GM19467 (cell line): ENCODE measurements around the gene ADAM23.

ENCODE experiments used
- ATAC-seq: cut with Tn5 transposase; IDR thresholded peaks from one replicate; pipeline ENCODE4 v1.9.1; 2021; ENCODE audit warnings: mild to moderate bottlenecking, moderate library complexity; ENCODE audit not compliant: unreplicated experiment

ADAM23 gene

DNA sequence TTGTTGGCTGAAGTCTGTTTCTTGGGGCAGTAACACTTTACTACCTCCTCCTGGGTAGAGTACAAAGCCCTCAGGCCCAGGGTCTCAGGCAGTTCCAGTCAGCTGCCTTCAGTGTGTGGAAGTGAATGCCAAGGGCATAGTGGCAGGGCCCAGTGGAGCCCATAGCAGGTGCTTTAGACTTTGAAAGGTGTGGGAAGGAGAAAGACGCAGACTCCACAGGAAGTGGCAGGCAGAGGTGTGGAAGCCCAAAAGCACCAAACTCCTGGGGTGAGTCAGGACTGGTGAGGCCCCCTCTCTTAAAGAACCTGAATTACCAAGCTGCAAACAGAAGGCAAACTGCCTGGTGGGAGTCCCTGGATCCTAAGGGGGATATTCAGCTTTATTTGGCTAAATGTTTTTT, 45.3 kb downstream of the ADAM23 start:
- ATAC-seq = no peak

DNA sequence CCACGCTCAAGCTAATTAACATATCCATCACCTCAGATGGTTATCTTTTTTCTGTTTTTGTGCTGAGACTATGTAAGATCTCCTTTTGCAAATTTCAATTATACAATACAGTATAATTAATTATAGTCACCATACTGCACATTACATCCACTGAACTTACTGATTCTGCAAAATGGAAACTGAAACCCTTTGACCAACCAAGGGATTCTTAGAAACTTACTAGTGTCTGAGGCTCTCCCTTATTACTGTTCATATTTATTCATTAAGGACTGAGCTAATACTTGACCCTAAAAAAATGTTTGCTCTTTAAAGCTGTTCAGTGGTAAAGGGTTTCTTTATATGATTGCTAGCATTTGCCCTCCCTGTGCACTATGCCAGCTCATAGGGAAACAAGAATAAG, 50.7 kb downstream of the ADAM23 start:
- ATAC-seq = no peak

DNA sequence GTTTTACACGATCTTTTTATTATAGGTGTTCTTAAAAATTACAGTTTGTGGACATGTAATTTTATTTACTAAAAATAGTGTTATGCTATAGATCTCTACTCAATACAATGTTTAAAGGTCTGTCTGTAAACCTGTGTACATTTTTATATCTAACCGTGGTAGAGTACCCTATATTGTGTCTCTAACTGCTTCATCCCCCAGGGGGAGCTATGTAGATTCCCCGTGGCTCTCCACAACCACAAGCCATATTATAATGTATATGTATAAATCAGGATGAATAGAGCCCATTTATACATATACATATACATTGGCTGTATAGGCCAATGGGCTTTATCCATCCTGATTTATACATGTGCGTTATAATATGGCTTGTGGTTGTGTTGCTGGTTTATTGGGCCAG, 59.4 kb downstream of the ADAM23 start:
- ATAC-seq = no peak

DNA sequence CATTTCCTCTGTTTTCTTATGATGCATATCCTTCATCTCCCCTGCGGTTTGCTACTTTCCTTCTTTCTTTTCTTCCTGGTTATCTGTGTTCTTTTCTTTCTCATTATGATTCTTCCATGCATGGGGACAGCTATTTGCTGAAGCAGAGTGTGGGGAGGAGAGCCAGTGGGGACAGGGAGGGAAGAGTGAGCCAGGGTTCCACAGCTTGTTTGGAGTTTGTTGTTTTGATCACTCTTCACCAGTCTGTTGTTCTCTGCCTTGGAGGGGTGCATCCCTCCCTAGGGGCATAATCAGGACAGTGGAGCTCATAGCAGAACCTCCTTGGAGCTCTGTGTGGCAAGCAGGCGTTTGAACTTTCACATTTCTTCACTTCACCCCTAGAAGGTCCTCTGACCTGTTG, 68.0 kb downstream of the ADAM23 start:
- ATAC-seq = no peak

DNA sequence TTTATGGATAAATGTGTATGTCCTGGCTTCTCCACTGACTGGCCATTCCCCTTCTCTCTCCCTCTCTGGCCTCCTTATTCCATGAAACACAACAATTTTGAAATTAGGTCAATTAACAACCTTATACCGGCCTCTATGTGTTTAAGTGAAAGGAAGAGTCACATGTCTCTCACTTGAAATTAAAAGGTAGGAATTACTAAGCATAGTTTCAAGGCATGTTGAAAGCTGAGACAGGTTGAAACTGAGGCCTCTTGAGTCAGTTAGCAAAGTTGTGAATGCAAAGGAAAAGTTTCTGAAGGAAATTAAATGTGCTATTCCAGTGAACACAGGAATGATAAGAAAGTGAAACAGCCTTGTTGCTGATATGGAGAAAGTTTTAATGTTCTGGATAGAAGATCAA, 69.7 kb downstream of the ADAM23 start:
- no peak for ATAC-seq

DNA sequence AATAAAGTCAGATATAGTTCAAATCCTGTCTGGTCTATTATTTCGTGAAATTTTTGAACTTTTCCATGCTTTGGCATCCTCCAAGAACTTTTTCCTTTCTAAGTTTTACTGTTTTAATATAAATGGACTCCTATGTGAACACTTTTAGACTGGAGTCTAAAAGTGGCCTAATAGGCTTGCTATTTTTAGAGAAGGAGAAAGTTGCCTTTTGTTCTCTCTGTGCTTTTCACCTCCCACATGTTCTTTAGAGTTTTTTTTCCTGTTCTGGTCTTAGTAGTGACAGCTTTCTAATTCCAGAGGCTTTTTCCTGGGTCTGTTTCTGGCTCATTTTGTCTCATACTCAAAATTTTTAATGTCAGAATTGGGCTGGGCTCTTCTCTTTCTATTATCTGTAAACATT, 72.2 kb downstream of the ADAM23 start:
- no peak for ATAC-seq

DNA sequence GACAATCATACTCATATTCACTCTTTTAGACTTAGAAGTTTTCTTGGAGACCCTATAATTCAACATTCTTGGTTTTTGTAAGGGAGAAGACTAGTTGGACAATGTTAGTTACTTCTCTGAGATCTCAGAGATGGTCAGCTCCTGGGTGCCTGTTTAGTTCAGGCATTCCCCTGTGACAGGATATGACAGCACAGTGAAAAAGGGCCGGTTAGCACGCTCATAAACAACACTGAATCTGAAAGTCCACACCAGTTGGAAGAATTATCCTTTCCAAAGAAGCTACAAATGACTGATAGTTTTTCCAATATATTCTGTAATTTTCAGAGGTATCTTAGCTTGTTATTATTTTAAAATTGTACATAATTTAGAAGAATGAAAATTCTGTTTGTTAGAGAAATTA, 75.7 kb downstream of the ADAM23 start:
- ATAC-seq = no peak

DNA sequence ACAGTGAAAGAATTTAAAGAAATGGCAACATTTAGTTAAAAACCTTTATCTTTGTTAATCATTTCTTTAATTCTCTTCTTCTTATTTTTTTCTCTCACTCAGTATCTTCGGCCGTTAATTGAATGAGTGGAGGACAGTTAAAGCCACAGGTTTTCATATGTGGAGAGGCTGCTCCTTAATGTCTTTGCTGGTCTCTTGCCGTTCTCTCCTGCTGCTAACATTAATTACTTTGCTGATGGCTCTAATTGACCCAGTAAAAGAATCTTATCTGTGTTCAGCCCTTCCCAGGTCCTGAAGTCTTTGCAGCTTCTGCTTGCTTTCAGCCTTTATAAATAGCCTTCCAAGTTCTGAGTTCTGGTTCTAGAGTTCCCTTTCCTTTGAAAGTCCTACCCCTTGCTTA, 77.1 kb downstream of the ADAM23 start:
- ATAC-seq = no peak

DNA sequence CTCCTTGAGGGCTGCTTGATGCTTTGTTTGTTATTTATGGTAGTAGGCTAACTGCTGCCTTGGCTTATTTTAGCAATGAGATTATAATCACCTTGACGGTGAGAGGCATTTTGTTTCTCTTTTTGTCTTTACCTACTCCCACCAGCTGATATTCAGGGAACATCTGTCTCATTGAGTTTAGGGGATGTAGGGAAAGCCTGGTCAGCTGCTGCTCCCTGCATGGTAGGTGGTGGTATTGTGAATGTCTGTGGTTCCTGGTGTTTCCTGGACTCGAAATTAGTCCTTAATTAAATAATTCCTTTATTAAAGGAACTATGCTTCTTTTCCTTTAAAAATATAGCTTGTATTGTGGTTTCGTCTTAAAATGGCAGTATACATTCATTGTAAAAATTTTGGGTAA, 77.8 kb downstream of the ADAM23 start:
- ATAC-seq = no peak

DNA sequence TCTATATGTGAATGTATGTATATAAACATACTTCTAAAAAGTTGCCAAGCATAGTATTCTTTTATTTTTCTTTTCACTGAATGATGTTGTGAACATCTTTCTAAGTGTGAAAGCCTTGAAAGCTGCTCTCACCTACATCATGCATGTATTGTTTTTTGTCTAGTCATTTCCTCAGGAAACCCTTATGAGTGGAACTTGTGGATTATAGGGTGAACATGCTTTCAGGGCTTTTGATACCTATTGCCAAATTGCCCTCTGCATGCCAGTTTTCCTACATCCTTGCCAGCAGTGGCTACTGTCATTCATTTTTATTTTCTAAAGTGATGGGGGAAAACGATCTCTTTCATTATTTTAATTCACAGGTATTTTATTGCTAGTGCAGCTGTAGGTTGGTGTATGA, 78.3 kb downstream of the ADAM23 start:
- ATAC-seq = no peak

DNA sequence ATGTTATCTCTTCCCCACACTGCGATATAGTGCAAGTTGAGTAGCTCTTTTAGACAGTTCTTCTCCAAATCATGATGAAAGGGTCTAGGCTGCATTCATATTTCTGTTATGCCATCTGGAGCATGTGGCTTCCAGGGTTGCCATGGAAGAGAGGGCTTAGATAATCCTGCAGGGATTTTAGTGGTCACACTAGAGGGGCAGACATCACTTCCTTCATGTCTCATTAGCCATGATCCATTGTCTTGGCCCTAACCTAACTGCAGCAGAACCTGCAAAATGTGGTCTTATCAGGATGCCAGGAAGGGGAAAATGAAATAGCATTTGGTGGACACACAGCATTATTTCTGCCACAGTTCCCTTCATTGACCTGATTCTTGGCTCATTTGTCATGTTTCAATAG, 83.1 kb downstream of the ADAM23 start:
- no peak for ATAC-seq

DNA sequence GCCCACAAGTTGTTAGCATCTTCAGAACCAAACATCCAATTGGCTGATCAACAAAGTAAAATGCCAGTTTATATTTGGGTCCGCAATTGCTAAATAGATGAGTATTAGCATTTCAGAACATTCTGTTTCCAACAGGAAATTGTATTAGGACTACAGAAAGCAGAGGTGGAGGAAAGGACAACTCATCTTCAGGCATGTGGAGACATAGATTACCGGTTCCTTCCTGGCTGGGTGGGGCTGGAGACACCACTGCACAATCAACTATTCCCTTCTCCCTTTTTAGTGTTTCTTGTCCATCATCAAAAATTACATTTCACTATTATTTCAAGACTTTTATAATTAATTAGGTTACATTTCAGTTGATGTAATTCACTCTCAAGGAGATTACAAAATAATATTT, 83.8 kb downstream of the ADAM23 start:
- no peak for ATAC-seq

DNA sequence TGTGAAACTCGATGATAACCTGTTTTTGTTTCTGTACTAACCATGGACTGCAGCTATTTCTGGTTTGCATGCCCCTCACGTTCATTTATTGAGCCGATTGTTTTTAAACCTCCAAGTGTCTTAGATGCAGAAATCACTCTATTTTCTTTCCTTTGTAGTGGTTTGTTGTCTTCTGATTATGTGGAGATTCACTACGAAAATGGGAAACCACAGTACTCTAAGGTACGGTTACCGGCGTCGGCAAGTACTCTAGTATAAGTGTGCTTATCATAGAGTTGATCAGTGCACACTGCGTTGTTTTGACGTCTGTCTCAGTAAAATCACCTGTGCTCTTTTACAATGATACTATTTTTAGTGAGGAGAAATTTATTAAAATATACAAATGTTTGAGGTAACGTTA, 87.4 kb downstream of the ADAM23 start:
- no peak for ATAC-seq

DNA sequence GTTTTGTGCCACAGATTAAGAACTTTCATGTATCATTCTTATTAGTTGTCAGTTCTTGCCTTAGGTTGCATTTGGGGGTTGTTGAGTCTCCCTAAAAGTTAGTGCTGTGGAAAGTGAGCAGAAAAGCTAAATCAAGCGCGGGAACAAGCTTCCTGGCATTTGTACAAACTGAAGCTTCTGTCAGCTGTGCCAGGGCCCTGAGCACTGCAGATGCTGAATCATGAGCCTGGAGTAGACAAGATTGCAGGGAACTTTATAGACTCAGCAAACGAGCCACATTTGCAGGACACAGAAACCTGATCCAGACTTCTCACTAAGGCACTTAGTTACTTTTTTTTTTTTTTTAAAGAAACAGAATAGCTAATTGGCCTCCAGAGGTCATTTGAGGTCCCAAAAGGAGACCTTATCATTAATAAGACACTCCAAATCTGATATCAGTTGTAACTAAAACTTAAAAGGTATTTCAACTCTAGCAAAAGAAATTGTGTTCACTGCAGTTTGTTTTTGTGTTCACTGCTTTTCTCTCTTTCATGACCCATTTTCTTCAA, 88.7 kb downstream of the ADAM23 start:
- ATAC-seq = no peak

DNA sequence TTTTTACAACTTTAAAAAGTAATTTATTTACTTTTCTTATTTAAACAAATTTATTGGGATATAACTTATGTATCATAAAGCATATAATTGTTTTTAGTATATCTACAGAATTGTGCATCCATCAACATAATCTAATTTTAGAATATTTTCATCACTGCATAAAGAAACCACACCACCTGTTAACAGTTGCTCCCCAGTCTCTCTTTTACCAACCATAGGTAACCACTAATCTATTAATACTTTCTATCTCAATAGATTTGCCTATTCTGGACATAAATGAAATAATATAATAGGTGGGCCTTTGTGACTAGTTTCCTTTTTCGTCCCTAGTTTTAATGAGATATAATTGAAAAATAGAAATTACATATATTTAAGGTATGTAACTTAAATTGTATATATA, 90.6 kb downstream of the ADAM23 start:
- no peak for ATAC-seq

DNA sequence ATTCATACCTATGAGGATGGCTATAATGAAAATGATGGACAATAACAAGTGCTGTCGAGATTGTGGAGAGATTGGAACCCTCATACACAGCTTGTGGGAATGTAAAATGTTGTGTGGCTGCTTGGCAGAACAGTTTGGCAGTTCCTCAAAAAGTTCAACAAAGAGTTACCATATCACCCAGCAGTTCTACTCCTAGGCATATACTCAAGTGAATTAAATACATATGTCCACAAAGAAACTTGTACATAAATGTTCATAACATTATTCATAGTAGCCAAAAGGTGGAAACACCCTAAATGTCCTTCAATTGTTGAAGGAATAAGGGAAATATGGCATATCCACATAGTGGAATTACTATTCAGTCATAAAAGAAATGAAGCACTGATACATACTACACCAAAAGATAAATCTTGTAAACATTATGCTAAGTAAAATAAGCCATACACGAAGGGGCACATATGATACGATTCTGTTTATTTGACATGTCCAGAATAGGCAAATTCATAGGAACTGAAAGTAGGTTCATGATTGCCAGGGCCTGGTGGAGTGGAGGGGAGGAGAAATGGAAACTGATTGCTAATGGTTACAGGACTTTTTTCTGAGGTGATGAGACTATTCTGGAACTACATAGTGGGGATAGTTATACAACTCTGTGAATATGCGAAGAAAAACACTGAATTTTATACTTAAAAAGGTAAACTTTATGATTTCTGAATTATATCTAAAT, 92.1 kb downstream of the ADAM23 start:
- no peak for ATAC-seq

DNA sequence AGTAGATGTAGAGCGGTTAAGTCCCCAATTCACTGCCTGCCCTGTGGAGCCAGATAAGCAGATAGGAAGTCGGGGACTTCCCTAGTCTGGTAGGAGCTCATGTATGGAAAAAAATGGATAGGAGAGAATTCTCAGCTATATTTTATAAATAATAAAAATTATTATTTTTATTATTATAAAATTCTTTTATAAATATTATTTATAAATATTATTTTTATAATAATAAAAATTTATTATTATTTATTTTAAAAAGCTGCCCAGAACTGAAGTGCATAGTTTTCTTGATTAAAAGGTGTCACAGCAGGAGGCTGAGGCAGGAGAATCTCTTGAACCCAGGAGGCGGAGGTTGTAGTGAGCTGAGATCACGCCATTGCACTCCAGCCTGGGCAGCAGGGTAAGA, 97.4 kb downstream of the ADAM23 start:
- no peak for ATAC-seq

DNA sequence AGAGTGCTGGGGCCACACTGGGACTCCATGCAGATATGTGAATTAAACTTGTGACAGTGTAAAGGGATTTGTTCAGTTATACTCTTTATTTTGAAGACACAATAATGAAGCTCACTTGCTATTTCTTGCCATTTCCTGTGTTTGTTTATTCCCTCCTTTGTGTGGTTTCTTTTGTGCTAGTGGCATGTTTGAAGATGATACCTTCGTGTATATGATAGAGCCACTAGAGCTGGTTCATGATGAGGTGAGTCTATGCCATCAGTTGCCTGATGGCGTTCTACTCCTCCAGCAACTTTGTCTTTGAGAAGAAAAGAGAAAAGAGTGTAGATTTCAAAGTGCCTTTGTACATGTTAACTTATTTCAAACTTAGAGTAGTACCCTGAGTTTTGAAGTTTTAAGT, 99.7 kb downstream of the ADAM23 start:
- no peak for ATAC-seq

DNA sequence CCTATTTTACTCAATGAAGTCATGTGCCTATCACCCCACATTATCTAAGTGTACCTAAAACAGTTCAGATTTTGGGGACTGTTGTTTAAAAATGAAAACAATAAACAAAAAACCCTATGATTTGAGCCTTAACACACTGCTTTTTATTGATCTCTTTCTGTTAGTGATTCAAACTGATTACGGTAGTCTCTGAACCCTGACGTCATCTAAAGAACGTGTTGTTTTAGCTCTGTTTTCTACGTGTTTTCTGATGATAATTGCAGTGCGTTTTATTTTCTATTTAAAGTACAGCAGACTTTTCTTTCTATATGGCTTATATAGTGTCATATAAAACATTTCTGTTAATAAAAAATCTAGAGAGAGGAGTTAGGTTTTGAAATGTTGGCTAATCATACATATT, 105.1 kb downstream of the ADAM23 start:
- ATAC-seq = no peak

DNA sequence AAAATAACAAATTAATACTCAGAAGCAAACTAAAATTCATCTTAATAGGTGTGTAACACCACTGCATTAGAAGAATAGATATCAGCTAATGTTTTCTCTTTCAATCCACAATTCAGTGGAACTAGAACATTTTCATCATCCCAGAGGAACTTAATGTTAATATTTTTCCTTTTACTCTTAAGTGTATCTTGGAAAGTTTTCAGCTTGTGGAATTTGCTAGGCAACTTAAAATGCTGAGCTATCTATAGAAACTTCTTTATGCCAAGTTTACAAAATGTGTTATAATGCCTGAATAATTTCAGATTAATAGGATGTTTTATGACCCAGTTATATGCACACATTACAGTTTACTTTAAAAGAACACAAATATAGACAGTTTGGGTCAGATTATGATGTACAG, 112.4 kb downstream of the ADAM23 start:
- ATAC-seq = no peak

DNA sequence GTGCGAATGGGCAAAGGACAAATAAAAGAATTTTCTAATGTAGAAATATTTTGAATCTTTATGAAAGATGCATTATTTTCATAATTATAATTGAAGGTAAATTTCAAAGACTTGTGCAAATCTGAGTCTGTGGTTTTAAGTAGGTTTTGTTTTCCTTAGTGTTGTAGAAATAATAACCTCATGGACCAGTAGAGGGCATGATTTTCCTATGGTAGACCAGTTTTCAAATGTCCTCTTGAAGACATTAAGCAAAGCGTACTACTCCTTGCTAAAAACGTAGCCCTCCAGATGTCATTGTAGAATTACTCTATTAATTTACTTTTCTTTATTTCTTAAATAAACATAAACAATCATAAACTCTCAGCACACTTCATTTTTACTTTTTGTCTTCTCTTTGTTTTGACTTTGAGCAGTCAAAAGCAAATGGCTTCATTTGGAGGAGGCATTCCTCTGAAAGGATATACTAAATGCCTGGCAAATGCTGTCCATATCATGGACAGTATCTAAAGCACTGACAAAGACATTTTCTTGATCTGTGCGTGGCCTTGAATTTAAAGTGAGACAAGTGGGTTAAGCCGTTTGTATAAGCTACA, 113.1 kb downstream of the ADAM23 start:
- no peak for ATAC-seq

DNA sequence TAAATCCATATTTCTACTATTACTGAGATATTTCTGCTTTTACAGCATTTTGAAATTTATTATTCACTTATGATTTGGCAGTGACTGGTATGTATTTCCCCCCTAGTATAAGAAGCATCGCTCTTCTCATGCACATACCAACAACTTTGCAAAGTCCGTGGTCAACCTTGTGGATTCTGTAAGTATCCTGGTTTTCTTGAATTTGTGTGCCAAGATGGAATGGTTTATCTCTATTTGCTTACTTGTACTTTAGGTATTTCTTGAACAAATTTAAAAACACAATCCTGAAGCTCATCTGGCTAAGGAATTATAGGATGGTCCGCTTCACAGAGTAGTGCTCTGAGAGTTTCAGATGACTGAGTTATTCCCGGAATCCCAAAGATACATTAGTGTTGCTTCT, 114.0 kb downstream of the ADAM23 start:
- ATAC-seq = no peak

DNA sequence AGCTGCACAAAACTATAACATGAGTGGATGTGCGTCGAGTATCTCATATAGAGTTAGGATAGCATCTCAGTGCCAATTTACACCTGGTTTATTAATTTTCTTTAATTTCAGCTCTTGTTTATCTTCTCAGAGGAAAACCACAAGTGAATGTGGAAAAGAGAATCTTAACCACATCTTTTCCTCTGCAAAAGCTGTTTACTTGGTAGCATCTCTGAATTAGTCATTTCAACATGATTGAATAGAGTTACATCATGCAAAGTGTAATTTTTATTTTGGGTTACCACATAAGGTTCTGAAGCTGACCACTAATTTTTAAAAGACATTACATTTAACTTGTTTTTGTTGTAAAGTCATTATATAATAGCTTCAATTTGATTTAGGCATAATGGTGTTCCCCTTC, 115.2 kb downstream of the ADAM23 start:
- ATAC-seq = no peak
